Measurements from ENCODE around the gene JAGN1. TPM values are rescaled to one million over a fixed set of nuclear protein-coding genes. Genes with fewer than 3 reads are reported as not detected.

JAGN1 gene
- total and polyA plus RNA-seq, 9 of the 15 experiments (the other 6 are each of a cell fraction or from before 2014, with no cell fraction given) = 31.6 to 77.8 (median 40.3) TPM

DNA sequence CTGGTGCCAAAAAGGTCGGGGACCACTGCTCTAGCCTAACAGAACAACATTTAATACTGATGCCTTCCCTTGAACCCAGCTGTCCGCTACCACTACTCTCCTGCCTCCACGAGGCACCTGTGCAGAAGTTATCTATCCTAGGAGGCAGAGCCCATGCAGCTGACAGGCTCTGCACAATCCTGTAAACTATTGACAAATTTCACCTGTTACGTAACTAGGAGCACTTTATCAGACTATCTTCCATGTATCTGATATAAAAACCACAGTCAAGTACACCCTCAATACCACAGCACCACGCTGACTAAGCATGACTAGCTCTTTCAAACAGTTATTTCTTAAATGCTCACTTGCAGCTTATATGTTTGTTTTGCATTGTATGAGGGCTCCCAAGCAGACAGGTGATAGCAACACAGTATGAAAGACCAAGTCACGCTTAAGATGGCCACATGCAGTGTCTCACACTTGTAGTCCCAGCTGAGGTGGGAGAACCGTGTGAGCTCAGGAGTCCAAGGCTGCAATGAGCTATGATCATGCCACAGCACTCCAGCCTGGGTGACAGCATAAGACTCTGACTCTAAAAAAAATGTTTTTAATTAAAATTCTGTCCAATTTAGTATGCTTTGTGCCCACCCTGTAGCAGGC, 22.0 kb downstream of the JAGN1 start (continued):
- TF ChIP-seq MTF1 (CRISPR knock-in tag; IDR thresholded peaks at IDR 0.05; ENCODE audit: borderline replicate concordance) (no peak), NRF1 (conservative IDR thresholded peaks at IDR 0.05 in 1 of 2, IDR thresholded peaks at IDR 0.05 in 1 of 2) (no peak), ZNF699 (CRISPR knock-in tag; IDR thresholded peaks at IDR 0.05; ENCODE audit: insufficient replicate concordance) (no peak), RBBP5 (IDR thresholded peaks at IDR 0.05; ENCODE audit: borderline replicate concordance, insufficient read depth, low read length, poor library complexity, severe bottlenecking) (peak; percentile 4), MTA1 (IDR thresholded peaks at IDR 0.05; ENCODE audit: borderline replicate concordance) (peak; percentile 60; the same call in 1 of the 2 replicates), GABPB1 (CRISPR knock-in tag; IDR thresholded peaks at IDR 0.05) (no peak), SREBF1 (IDR thresholded peaks at IDR 0.05; ENCODE audit: borderline replicate concordance, low read depth, low read length) (no peak), BCOR (IDR thresholded peaks at IDR 0.05) (no peak), JUN (IDR thresholded peaks at IDR 0.05; ENCODE audit: borderline replicate concordance, low read depth, low read length) (0 out of 2 replicates have a peak, but pooled peaks have one; percentile 4), JUN (CRISPR knock-in tag; IDR thresholded peaks at IDR 0.05; ENCODE audit: borderline replicate concordance) (no peak), MAFG (tag; conservative IDR thresholded peaks at IDR 0.05) (peak; percentile 92), POLR2B (IDR thresholded peaks at IDR 0.05; ENCODE audit: low read depth, partially characterized antibody) (no peak), CXXC5 (CRISPR knock-in tag; IDR thresholded peaks at IDR 0.05) (no peak), SLC30A9 (CRISPR knock-in tag; IDR thresholded peaks at IDR 0.05) (no peak), NCOA1 (IDR thresholded peaks at IDR 0.05; ENCODE audit: low read depth) (no peak), ZNF146 (CRISPR knock-in tag; IDR thresholded peaks at IDR 0.05; ENCODE audit: unreplicated experiment) (no peak), SRSF1 (IDR thresholded peaks at IDR 0.05; ENCODE audit: low read depth, low read length) (no peak), SMARCA4 (IDR thresholded peaks at IDR 0.05) (peak; percentile 78; the same call in 1 of the 2 replicates), SAFB (IDR thresholded peaks at IDR 0.05; ENCODE audit: borderline replicate concordance, low read depth, low read length) (no peak), PML (IDR thresholded peaks at IDR 0.05; ENCODE audit: low read length) (no peak), CC2D1A (IDR thresholded peaks at IDR 0.05) (no peak; the same call in 1 of the 2 replicates), CBX1 (IDR thresholded peaks at IDR 0.05; ENCODE audit: low read depth) (no peak), ZNF75A (CRISPR knock-in tag; IDR thresholded peaks at IDR 0.05) (no peak), ARID2 (IDR thresholded peaks at IDR 0.05) (no peak), EP300 (IDR thresholded peaks at IDR 0.05; ENCODE audit: low read length) (peak; percentile 27; the same call in 1 of the 2 replicates)
- TF ChIP-seq, protein P1, sequence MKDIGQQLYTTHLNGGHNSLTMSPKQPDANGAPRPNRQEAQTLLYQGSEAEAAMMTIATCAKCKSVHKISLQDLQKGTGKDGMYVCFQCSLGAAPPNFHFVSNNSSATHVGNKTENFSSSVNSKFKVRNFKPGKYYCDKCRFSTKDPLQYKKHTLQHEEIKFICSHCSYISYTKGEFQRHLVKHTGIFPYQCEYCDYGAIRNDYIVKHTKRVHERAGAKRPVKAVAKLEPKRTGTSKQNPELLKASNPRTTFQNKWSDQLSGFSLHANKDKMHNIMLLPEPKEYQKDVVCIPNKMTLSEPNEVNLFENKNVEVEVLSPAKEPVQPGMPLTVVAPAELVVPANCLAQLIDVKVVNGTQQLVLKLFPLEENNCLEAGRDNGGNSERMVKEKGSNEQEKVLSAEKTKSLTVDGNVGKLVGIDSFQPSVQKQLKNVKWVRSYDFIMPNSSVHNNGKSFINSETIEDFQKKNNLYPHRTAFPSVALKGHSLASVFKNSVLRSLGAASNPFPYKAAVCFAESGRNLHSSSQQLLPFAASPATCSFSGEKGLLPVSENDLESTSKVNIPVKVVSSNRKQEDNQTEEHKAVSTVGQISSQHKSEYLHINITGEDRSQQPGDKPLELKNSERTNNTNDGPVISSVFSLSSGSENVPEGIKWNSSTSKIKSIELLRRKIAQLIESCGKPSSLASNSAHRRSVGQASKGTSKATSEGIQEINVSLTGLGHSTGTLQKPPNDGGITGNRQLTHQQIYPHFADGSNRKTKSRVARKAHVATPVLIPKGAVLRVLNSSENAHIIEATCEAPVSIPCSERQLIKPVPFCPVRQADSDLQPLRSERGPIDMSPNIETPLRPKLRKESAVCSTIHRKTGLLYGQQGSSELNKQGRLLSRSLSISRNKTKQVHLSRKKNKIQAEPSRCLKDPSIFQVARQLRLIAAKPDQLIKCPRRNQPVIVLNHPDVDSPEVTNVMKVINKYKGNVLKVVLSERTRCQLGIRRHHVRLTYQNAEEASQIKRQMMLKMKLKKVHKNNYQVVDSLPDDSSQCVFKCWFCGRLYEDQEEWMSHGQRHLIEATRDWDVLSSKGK (CRISPR knock-in tag; IDR thresholded peaks at IDR 0.05) = no peak
- TF ChIP-seq, protein P2, sequence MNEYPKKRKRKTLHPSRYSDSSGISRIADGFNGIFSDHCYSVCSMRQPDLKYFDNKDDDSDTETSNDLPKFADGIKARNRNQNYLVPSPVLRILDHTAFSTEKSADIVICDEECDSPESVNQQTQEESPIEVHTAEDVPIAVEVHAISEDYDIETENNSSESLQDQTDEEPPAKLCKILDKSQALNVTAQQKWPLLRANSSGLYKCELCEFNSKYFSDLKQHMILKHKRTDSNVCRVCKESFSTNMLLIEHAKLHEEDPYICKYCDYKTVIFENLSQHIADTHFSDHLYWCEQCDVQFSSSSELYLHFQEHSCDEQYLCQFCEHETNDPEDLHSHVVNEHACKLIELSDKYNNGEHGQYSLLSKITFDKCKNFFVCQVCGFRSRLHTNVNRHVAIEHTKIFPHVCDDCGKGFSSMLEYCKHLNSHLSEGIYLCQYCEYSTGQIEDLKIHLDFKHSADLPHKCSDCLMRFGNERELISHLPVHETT (CRISPR knock-in tag; conservative IDR thresholded peaks at IDR 0.05 in 1 of 2, IDR thresholded peaks at IDR 0.05 in 1 of 2) = 0 out of 4 replicates have a peak, but pooled peaks of 1 of the 2 experiments have one; percentile 48

Data from K562 (cell line).